ENCODE results near the gene SLC30A10. TPM values are rescaled to one million over a fixed set of nuclear protein-coding genes. Genes with fewer than 3 reads are reported as not detected.
"Not testable (repeated sequence)": the region's sequence is repeated elsewhere in the genome, so short reads cannot be mapped to it uniquely, and the experiment has no call there.

SLC30A10 gene
- total RNA-seq, 2 donors from 2014 or later = not detected

- Mint-ChIP-seq H3K4me3 (no peak overlapping the region), H3K9me3 (no peaks in the 10 kb centered on the region), H3K27me3 (peaks cover 8% of the 10 kb centered on the region), H3K36me3 (ENCODE audit: low read depth) (no peaks in the 10 kb centered on the region), H3K4me1 (no peaks in the 10 kb centered on the region), H3K27ac (no peak overlapping the region)
- ATAC-seq (replicated peaks) = no peak
These were observed 17.6 kb downstream of the SLC30A10 start for GRCh38 chr1:219910716-219911115.

- Mint-ChIP-seq H3K4me1 (no peaks in the 10 kb centered on the region), H3K9me3 (no peaks in the 10 kb centered on the region), H3K36me3 (ENCODE audit: low read depth) (no peaks in the 10 kb centered on the region), H3K27ac (no peak overlapping the region), H3K27me3 (peaks cover 11% of the 10 kb centered on the region), H3K4me3 (no peak overlapping the region)
- no peak for ATAC-seq (replicated peaks)
These were observed 18.9 kb downstream of the SLC30A10 start for GRCh38 chr1:219909476-219909875.

- ATAC-seq (replicated peaks) = no peak
- H3K27me3 Mint-ChIP-seq = peaks cover 11% of the 10 kb centered on the region
- H3K4me3 Mint-ChIP-seq = no peak overlapping the region
- H3K36me3 Mint-ChIP-seq (ENCODE audit: low read depth) = no peaks in the 10 kb centered on the region
- H3K4me1 Mint-ChIP-seq = no peaks in the 10 kb centered on the region
- H3K27ac Mint-ChIP-seq = no peak overlapping the region
- no peaks in the 10 kb centered on the region for H3K9me3 Mint-ChIP-seq
These were observed 20.2 kb downstream of the SLC30A10 start for GRCh38 chr1:219908170-219908569.

GRCh38 chr1:219907772-219908070, 20.6 kb downstream of the SLC30A10 start:
- Mint-ChIP-seq H3K27ac (no peak overlapping the region), H3K4me1 (no peaks in the 10 kb centered on the region), H3K36me3 (ENCODE audit: low read depth) (no peaks in the 10 kb centered on the region), H3K9me3 (no peaks in the 10 kb centered on the region), H3K27me3 (peaks cover 14% of the 10 kb centered on the region), H3K4me3 (no peak overlapping the region)
- no peak for ATAC-seq (replicated peaks)

GRCh38 chr1:219906924-219907771, 21.2 kb downstream of the SLC30A10 start:
- ATAC-seq (replicated peaks) = no peak
- Mint-ChIP-seq H3K36me3 (ENCODE audit: low read depth) (no peaks in the 10 kb centered on the region), H3K9me3 (no peaks in the 10 kb centered on the region), H3K27me3 (peaks cover 14% of the 10 kb centered on the region), H3K4me1 (no peaks in the 10 kb centered on the region), H3K27ac (no peak overlapping the region), H3K4me3 (no peak overlapping the region)

GRCh38 chr1:219906565-219906923, 21.8 kb downstream of the SLC30A10 start:
- H3K4me1 Mint-ChIP-seq; H3K9me3 Mint-ChIP-seq; H3K27ac Mint-ChIP-seq; ATAC-seq (replicated peaks); H3K4me3 Mint-ChIP-seq; H3K36me3 Mint-ChIP-seq (ENCODE audit: low read depth): not testable (repeated sequence)
- H3K27me3 Mint-ChIP-seq = peaks cover 14% of the 10 kb centered on the region

GRCh38 chr1:219905524-219905923, 22.8 kb downstream of the SLC30A10 start:
- Mint-ChIP-seq H3K4me3 (no peak overlapping the region), H3K27me3 (peaks cover 14% of the 10 kb centered on the region), H3K9me3 (no peaks in the 10 kb centered on the region), H3K36me3 (ENCODE audit: low read depth) (no peaks in the 10 kb centered on the region), H3K4me1 (no peaks in the 10 kb centered on the region), H3K27ac (no peak overlapping the region)
- no peak for ATAC-seq (replicated peaks)

- no peaks in the 10 kb centered on the region for H3K4me1 Mint-ChIP-seq
- no peak overlapping the region for H3K4me3 Mint-ChIP-seq
- no peak overlapping the region for H3K27ac Mint-ChIP-seq
- ATAC-seq (replicated peaks) = no peak
- no peaks in the 10 kb centered on the region for H3K36me3 Mint-ChIP-seq (ENCODE audit: low read depth)
- H3K27me3 Mint-ChIP-seq = peaks cover 14% of the 10 kb centered on the region
- H3K9me3 Mint-ChIP-seq = no peaks in the 10 kb centered on the region
These were observed 23.4 kb downstream of the SLC30A10 start for GRCh38 chr1:219904934-219905333.

GRCh38 chr1:219903353-219903871, 24.9 kb downstream of the SLC30A10 start:
- Mint-ChIP-seq H3K27ac (no peak overlapping the region), H3K4me3 (no peak overlapping the region), H3K27me3 (peaks cover 11% of the 10 kb centered on the region), H3K4me1 (no peaks in the 10 kb centered on the region), H3K9me3 (no peaks in the 10 kb centered on the region), H3K36me3 (ENCODE audit: low read depth) (no peaks in the 10 kb centered on the region)
- ATAC-seq (replicated peaks) = no peak

GRCh38 chr1:219902951-219903350, 25.4 kb downstream of the SLC30A10 start:
- H3K9me3 Mint-ChIP-seq = no peaks in the 10 kb centered on the region
- no peaks in the 10 kb centered on the region for H3K4me1 Mint-ChIP-seq
- ATAC-seq (replicated peaks) = no peak
- no peak overlapping the region for H3K4me3 Mint-ChIP-seq
- no peak overlapping the region for H3K27ac Mint-ChIP-seq
- peaks cover 11% of the 10 kb centered on the region for H3K27me3 Mint-ChIP-seq
- no peaks in the 10 kb centered on the region for H3K36me3 Mint-ChIP-seq (ENCODE audit: low read depth)

- no peaks in the 10 kb centered on the region for H3K9me3 Mint-ChIP-seq
- no peak overlapping the region for H3K27ac Mint-ChIP-seq
- no peaks in the 10 kb centered on the region for H3K4me1 Mint-ChIP-seq
- H3K27me3 Mint-ChIP-seq = peaks cover 6% of the 10 kb centered on the region
- no peak for ATAC-seq (replicated peaks)
- no peak overlapping the region for H3K4me3 Mint-ChIP-seq
- H3K36me3 Mint-ChIP-seq (ENCODE audit: low read depth) = no peaks in the 10 kb centered on the region
These were observed 27.5 kb downstream of the SLC30A10 start for GRCh38 chr1:219900882-219901281.

- no peaks in the 10 kb centered on the region for H3K36me3 Mint-ChIP-seq (ENCODE audit: low read depth)
- no peaks in the 10 kb centered on the region for H3K9me3 Mint-ChIP-seq
- H3K27me3 Mint-ChIP-seq = peaks cover 4% of the 10 kb centered on the region
- H3K4me1 Mint-ChIP-seq = no peaks in the 10 kb centered on the region
- H3K4me3 Mint-ChIP-seq = no peak overlapping the region
- no peak overlapping the region for H3K27ac Mint-ChIP-seq
- ATAC-seq (replicated peaks) = no peak
These were observed 28.2 kb downstream of the SLC30A10 start for GRCh38 chr1:219900201-219900600.

GRCh38 chr1:219898375-219898774, 30.0 kb downstream of the SLC30A10 start:
- H3K4me1 Mint-ChIP-seq = no peaks in the 10 kb centered on the region
- ATAC-seq (replicated peaks) = no peak
- no peak overlapping the region for H3K4me3 Mint-ChIP-seq
- H3K36me3 Mint-ChIP-seq (ENCODE audit: low read depth) = no peaks in the 10 kb centered on the region
- H3K27me3 Mint-ChIP-seq = peaks cover 4% of the 10 kb centered on the region
- H3K9me3 Mint-ChIP-seq = no peaks in the 10 kb centered on the region
- no peak overlapping the region for H3K27ac Mint-ChIP-seq

GRCh38 chr1:219897914-219898313, 30.4 kb downstream of the SLC30A10 start:
- peaks cover under 1% of the 10 kb centered on the region for H3K27me3 Mint-ChIP-seq
- no peak overlapping the region for H3K4me3 Mint-ChIP-seq
- H3K9me3 Mint-ChIP-seq = no peaks in the 10 kb centered on the region
- H3K4me1 Mint-ChIP-seq = no peaks in the 10 kb centered on the region
- no peak for ATAC-seq (replicated peaks)
- no peaks in the 10 kb centered on the region for H3K36me3 Mint-ChIP-seq (ENCODE audit: low read depth)
- H3K27ac Mint-ChIP-seq = no peak overlapping the region

GRCh38 chr1:219892271-219892670, 36.1 kb downstream of the SLC30A10 start:
- not testable (repeated sequence) for H3K9me3 Mint-ChIP-seq; H3K36me3 Mint-ChIP-seq (ENCODE audit: low read depth); H3K4me1 Mint-ChIP-seq; ATAC-seq (replicated peaks); H3K27me3 Mint-ChIP-seq; H3K4me3 Mint-ChIP-seq; H3K27ac Mint-ChIP-seq
